HPDE6-E6E7 (cell line): ENCODE results near the gene RUNDC3A.

Source experiments
- DNase-seq: peaks from one replicate; pipeline ENCODE4 v3.0.0; 2011; ENCODE audit warnings: missing footprints; ENCODE audit errors: extremely low spot score

RUNDC3A gene

GRCh38 chr17:44283344-44284023 lies 24.9 kb upstream of the RUNDC3A start:
- DNase-seq: no peak

- no peak for DNase-seq
Measured at GRCh38 chr17:44284024-44284400, 24.4 kb upstream of the RUNDC3A start.

GRCh38 chr17:44287651-44288050 lies 20.8 kb upstream of the RUNDC3A start:
- no peak for DNase-seq

- DNase-seq: no peak
Measured at GRCh38 chr17:44293509-44294226, 14.7 kb upstream of the RUNDC3A start.

GRCh38 chr17:44297975-44298374 lies 10.4 kb upstream of the RUNDC3A start:
- DNase-seq: peak; percentile 39

GRCh38 chr17:44304651-44305050 lies 3.8 kb upstream of the RUNDC3A start:
- DNase-seq: no peak

GRCh38 chr17:44307387-44308186 lies 814 bp upstream of the RUNDC3A start:
- peak; percentile 83 for DNase-seq

GRCh38 chr17:44308865-44309264 lies 464 bp downstream of the RUNDC3A start:
- no peak for DNase-seq

GRCh38 chr17:44309472-44309871 lies 1.1 kb downstream of the RUNDC3A start:
- peak; percentile 70 for DNase-seq

GRCh38 chr17:44310188-44310587 lies 1.8 kb downstream of the RUNDC3A start:
- no peak for DNase-seq

- no peak for DNase-seq
Measured at GRCh38 chr17:44310609-44311376, 2.4 kb downstream of the RUNDC3A start.

- no peak for DNase-seq
Measured at GRCh38 chr17:44311562-44312181, 3.3 kb downstream of the RUNDC3A start.

GRCh38 chr17:44312396-44313104 lies 4.1 kb downstream of the RUNDC3A start:
- DNase-seq: no peak

- no peak for DNase-seq
Measured at GRCh38 chr17:44314031-44314430, 5.6 kb downstream of the RUNDC3A start.

GRCh38 chr17:44314524-44314868 lies 6.1 kb downstream of the RUNDC3A start:
- DNase-seq: no peak

GRCh38 chr17:44314869-44315661 lies 6.7 kb downstream of the RUNDC3A start:
- DNase-seq: peak; percentile 74

GRCh38 chr17:44315760-44316731 lies 7.6 kb downstream of the RUNDC3A start:
- DNase-seq: no peak

GRCh38 chr17:44317545-44317944 lies 9.1 kb downstream of the RUNDC3A start:
- no peak for DNase-seq
